HepG2 (cell line): ENCODE data around the gene RSF1. TPM values are rescaled to one million over a fixed set of nuclear protein-coding genes. Genes with fewer than 3 reads are reported as not detected.

Source experiments
- ATAC-seq: fragments of 200-7000 bp; cut with Tn5 transposase; 3 replicates; pipeline ENCODE4 v1.9.1; 2020; ENCODE audit warnings: mild to moderate bottlenecking, moderate library complexity
- BruUV-seq: library from RNA; stranded (reverse); fragments of 400-500 nt; replicated peaks from 2 replicates; lab custom pipeline; 2021; lab: Mats Ljungman, UMichigan
- CTCF ChIA-PET: fragments of 300-600 bp; formaldehyde crosslinking; extraction: SDS; loops from one replicate; lab custom pipeline; 2021; ENCODE audit warnings: low total read pairs, inconsistent platforms, low intra/inter-chr PET ratio; lab: Yijun Ruan, JAX
- POLR2A ChIA-PET: fragments of 350-600 bp; sonication (Branson Sonifier 250); formaldehyde crosslinking; loops from one replicate; lab custom pipeline; 2020; ENCODE audit warnings: antibody characterized with exemption, inconsistent platforms; lab: Yijun Ruan, JAX
- DNase-seq: peaks from one replicate; pipeline ENCODE4 v3.0.0-alpha.2; 2015; ENCODE audit warnings: low spot score
- FAIRE-seq: peaks from 3 replicates; lab custom pipeline; 2011; peaks lifted over from hg19 to GRCh38; lab: Jason Lieb, UNC
- H2AFZ ChIP-seq: one replicate; pipeline ENCODE4 v1.6.1; 2011; ENCODE audit warnings: low read length, inconsistent platforms
- H3K27ac ChIP-seq: fragments of 300-600 bp; 3 replicates; pipeline ENCODE4 v1.8.0; 2011; ENCODE audit warnings: mixed run types, mild to moderate bottlenecking, mixed read lengths, low read length, inconsistent platforms; ENCODE audit not compliant: insufficient read depth; ENCODE audit errors: extremely low read length
- H3K27me3 ChIP-seq, 2 experiments: fragments of 200-600 bp in 1 of 2; 2 replicates in 1 of 2; 3 replicates in 1 of 2; pipeline versions ENCODE4 v1.6.0 to v1.8.0; 2011; ENCODE audit warnings: low read length in 2 of 2, mild to moderate bottlenecking in 2 of 2, moderate library complexity in 2 of 2, inconsistent platforms in 1 of 2; ENCODE audit not compliant: insufficient read depth in 2 of 2, control insufficient read depth in 1 of 2
- H3K36me3 ChIP-seq, 2 experiments: fragments of 200-600 bp in 1 of 2; replicated peaks in 1 of 2; 2 replicates in 1 of 2; 3 replicates in 1 of 2; pipeline versions ENCODE4 v1.5.1 to v1.8.0; 2011; ENCODE audit warnings: low read length in 2 of 2, inconsistent platforms in 1 of 2; ENCODE audit not compliant: insufficient read depth in 2 of 2, control insufficient read depth in 1 of 2
- H3K4me1 ChIP-seq: 2 replicates; pipeline ENCODE4 v1.5.1; 2012; ENCODE audit warnings: low read length, inconsistent platforms; ENCODE audit not compliant: insufficient read depth
- H3K4me2 ChIP-seq: 2 replicates; pipeline ENCODE4 v1.6.0; 2011; ENCODE audit warnings: low read depth, low read length, inconsistent platforms
- H3K4me3 ChIP-seq, 3 experiments: fragments of 200-600 bp in 1 of 3; sonication (generic), shearing (Covaris generic) in 1 of 3; replicated peaks in 1 of 3; 2 replicates each; pipeline ENCODE4 v1.5.1; 2011 to 2016; ENCODE audit warnings: low read length in 3 of 3, inconsistent platforms in 2 of 3, low read depth in 2 of 3, mild to moderate bottlenecking in 2 of 3, control low read depth in 1 of 3, mixed read lengths in 1 of 3; ENCODE audit not compliant: insufficient read depth in 1 of 3
- H3K79me2 ChIP-seq: one replicate; pipeline ENCODE4 v1.6.1; 2011; ENCODE audit warnings: low read length, inconsistent platforms; ENCODE audit not compliant: insufficient read depth
- H3K9ac ChIP-seq: 2 replicates; pipeline ENCODE4 v1.6.0; 2011; ENCODE audit warnings: mild to moderate bottlenecking, low read depth, low read length, inconsistent platforms; ENCODE audit not compliant: insufficient read depth
- H3K9me3 ChIP-seq: 2 replicates; pipeline ENCODE4 v1.5.1; 2012; ENCODE audit warnings: mild to moderate bottlenecking, low read length
- H4K20me1 ChIP-seq: 2 replicates; pipeline ENCODE4 v1.6.0; 2011; ENCODE audit warnings: inconsistent platforms, mild to moderate bottlenecking, low read length, moderate library complexity; ENCODE audit not compliant: insufficient read depth
- HNRNPK ChIP-seq: fragments of 200-400 bp; formaldehyde crosslinking; IDR thresholded peaks from 2 replicates; pipeline ENCODE4 v1.6.1; 2018; ENCODE audit warnings: low read length, low read depth, moderate library complexity, mild to moderate bottlenecking; ENCODE audit not compliant: poor library complexity, severe bottlenecking
- KAT7 ChIP-seq: IDR thresholded peaks from 2 replicates; pipeline ENCODE4 v1.6.1; 2018; ENCODE audit warnings: borderline replicate concordance, missing compliant biosample characterization
- LCORL ChIP-seq, 2 experiments: fragments of 450-650 bp in 1 of 2; sonication (generic) in 1 of 2; formaldehyde crosslinking in 1 of 2; IDR thresholded peaks; 2 replicates each; pipeline versions ENCODE4 v1.5.0 to v1.6.1; 2017 to 2020; ENCODE audit warnings: antibody characterized with exemption in 1 of 2, missing genetic modification reagents in 1 of 2
- MED13 ChIP-seq: sonication (generic); formaldehyde crosslinking; IDR thresholded peaks from 2 replicates; pipeline ENCODE4 v1.5.0; 2020; ENCODE audit warnings: missing genetic modification reagents
- MTF2 ChIP-seq: sonication (generic); formaldehyde crosslinking; IDR thresholded peaks from 2 replicates; pipeline ENCODE4 v1.5.0; 2020; ENCODE audit warnings: missing genetic modification reagents, borderline replicate concordance
- NCOR1 ChIP-seq: fragments of 200-600 bp; sonication (generic); IDR thresholded peaks from 2 replicates; pipeline ENCODE4 v1.7.0; 2017; ENCODE audit warnings: antibody characterized with exemption, low read length, borderline replicate concordance
- NFE2L2 ChIP-seq: fragments of 150-350 bp; IDR thresholded peaks from 2 replicates; pipeline ENCODE4 v1.6.1; 2014; ENCODE audit warnings: low read length
- SP2 ChIP-seq: sonication (generic); formaldehyde crosslinking; IDR thresholded peaks from 2 replicates; pipeline ENCODE4 v1.5.1; 2020; ENCODE audit warnings: mild to moderate bottlenecking, missing genetic modification reagents
- TBL1XR1 ChIP-seq: fragments of 150-350 bp; IDR thresholded peaks from 2 replicates; pipeline ENCODE4 v1.6.1; 2014; ENCODE audit warnings: borderline replicate concordance, low read length; ENCODE audit not compliant: partially characterized antibody
- YEATS4 ChIP-seq: sonication (generic); formaldehyde crosslinking; IDR thresholded peaks from 2 replicates; pipeline ENCODE4 v1.4.0; 2020; ENCODE audit warnings: missing genetic modification reagents, borderline replicate concordance
- ZNF441 ChIP-seq: sonication (generic); formaldehyde crosslinking; IDR thresholded peaks from 2 replicates; pipeline ENCODE4 v1.7.0; 2021; ENCODE audit warnings: missing genetic modification reagents, borderline replicate concordance
- ZNF567 ChIP-seq: sonication (generic); formaldehyde crosslinking; IDR thresholded peaks from 2 replicates; pipeline ENCODE4 v1.8.1; 2023; ENCODE audit warnings: mild to moderate bottlenecking, missing genetic modification reagents, borderline replicate concordance
- ZNF570 ChIP-seq: sonication (generic); formaldehyde crosslinking; IDR thresholded peaks from 2 replicates; pipeline ENCODE4 v1.4.0; 2020; ENCODE audit warnings: mild to moderate bottlenecking, missing genetic modification reagents, borderline replicate concordance
- ZNF644 ChIP-seq: IDR thresholded peaks from 2 replicates; pipeline ENCODE4 v1.6.1; 2016; ENCODE audit warnings: low read depth
- ZNF710 ChIP-seq: sonication (generic); formaldehyde crosslinking; IDR thresholded peaks from 2 replicates; pipeline ENCODE4 v1.5.0; 2020; ENCODE audit warnings: mild to moderate bottlenecking, missing genetic modification reagents, borderline replicate concordance
- WGBS: methylation state at CpG from one replicate; pipeline ENCODE4 v1.1.6; 2017; ENCODE audit warnings: low lambda C conversion rate; 5-methylcytosine and 5-hydroxymethylcytosine counted together
- in situ Hi-C: cut with HindIII; loops from 2 replicates; pipeline ENCODE4 v1.10.0; 2017; ENCODE audit warnings: low pct_unique_long_range_greater_than_20kb; ENCODE audit not compliant: extremely low pct_ligation_motif_present
- intact Hi-C: fragments of 100-400 bp; cut with micrococcal nuclease; formaldehyde crosslinking; loops from one replicate; pipeline ENCODE4 v1.10.0; 2022; ENCODE audit not compliant: unreplicated experiment
- polyA plus RNA-seq, 8 experiments: library from polyadenylated mRNA; depleted of rRNA in 3 of 8; stranded (reverse) in 7 of 8; unstranded in 1 of 8; fragments of >200 nt; fragmentation: Illumina TruSeq in 4 of 8; extraction: Trizol in 4 of 8; gene quantifications; 2 replicates each; pipeline versions ENCODE4 v1.2.1 to v1.2.3, GENCODE V29; 2011 to 2016; ENCODE audit warnings: low read depth in 4 of 8, missing spikeins in 1 of 8, mixed read lengths in 1 of 8; ENCODE audit not compliant: insufficient read depth in 1 of 8
- total RNA-seq, 5 experiments: library from RNA; depleted of rRNA; stranded (reverse); fragments of >200 nt; fragmentation: Illumina TruSeq; extraction: Trizol; gene quantifications; 2 replicates each; pipeline ENCODE4 v1.2.3, GENCODE V29; 2016; ENCODE audit warnings: low read depth in 1 of 5
- TF ChIP-seq, protein P1 (sequence below): sonication (generic); formaldehyde crosslinking; conservative IDR thresholded peaks from 2 replicates; pipeline ENCODE4 v1.8.1; 2023; ENCODE audit warnings: missing genetic modification reagents

RSF1 gene
- total and polyA plus RNA-seq, 2 of the 13 experiments (the other 11 are each of a cell fraction or from before 2014, with no cell fraction given) = 15.5 to 33.1 TPM

GRCh38 chr11:77705876-77706579 is 114.5 kb downstream of the RSF1 start:
- Histone ChIP-seq H3K9me3 (no peaks in the 10 kb centered on the region), H3K36me3 (peaks cover 2 to 6% of the 10 kb centered on the region in 2 experiments; a peak in 3 of 5 replicates), H3K4me1 (peaks cover 39% of the 10 kb centered on the region), H4K20me1 (no peaks in the 10 kb centered on the region), H3K79me2 (no peaks in the 10 kb centered on the region)
- POLR2A ChIA-PET = interaction anchor here (1.2 to 2.1 kb wide), 5 partner anchors 9 to 289 kb away, joined by 3 to 9 read pairs (median 3); partner anchors contain the start of genes AQP11 and INTS4
- FAIRE-seq (no peak), ATAC-seq (peak; percentile 51)
- intact Hi-C loops = no loop called here
- 90% methylated on average over 7 of the region's 7 CpGs for WGBS
- TF ChIP-seq ZNF570 (CRISPR knock-in tag) (no peak), NCOR1 (no peak), MED13 (CRISPR knock-in tag) (no peak), ZNF710 (no peak), HNRNPK (no peak), ZNF567 (CRISPR knock-in tag) (no peak), NFE2L2 (no peak), SP2 (no peak), KAT7 (no peak), MTF2 (CRISPR knock-in tag) (no peak), TBL1XR1 (no peak), ZNF441 (CRISPR knock-in tag) (no peak), ZNF644 (CRISPR knock-in tag) (no peak), YEATS4 (CRISPR knock-in tag) (no peak), LCORL (IDR thresholded peaks at IDR 0.05) (no peak), LCORL (CRISPR knock-in tag; IDR thresholded peaks at IDR 0.05) (no peak)
- TF ChIP-seq, protein P1, sequence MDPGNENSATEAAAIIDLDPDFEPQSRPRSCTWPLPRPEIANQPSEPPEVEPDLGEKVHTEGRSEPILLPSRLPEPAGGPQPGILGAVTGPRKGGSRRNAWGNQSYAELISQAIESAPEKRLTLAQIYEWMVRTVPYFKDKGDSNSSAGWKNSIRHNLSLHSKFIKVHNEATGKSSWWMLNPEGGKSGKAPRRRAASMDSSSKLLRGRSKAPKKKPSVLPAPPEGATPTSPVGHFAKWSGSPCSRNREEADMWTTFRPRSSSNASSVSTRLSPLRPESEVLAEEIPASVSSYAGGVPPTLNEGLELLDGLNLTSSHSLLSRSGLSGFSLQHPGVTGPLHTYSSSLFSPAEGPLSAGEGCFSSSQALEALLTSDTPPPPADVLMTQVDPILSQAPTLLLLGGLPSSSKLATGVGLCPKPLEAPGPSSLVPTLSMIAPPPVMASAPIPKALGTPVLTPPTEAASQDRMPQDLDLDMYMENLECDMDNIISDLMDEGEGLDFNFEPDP (CRISPR knock-in tag) = no peak
- TF ChIP-seq, all 625 proteins: peak for 0
- Histone ChIP-seq H3K9ac (no peak overlapping the region), H3K27ac (peak overlapping the region; percentile 36), H3K4me3 (no peak overlapping the region), H2AFZ (no peak overlapping the region), H3K27me3 (no peaks in the 10 kb centered on the region), H3K4me2 (no peak overlapping the region)
- in situ Hi-C loops = no loop called here
- no TSS peak for BruUV-seq
- CTCF ChIA-PET = no interaction called here
- DNase-seq = no peak
